ENCODE measurements around the gene ST14.
"Not testable (repeated sequence)": the region's sequence is repeated elsewhere in the genome, so short reads cannot be mapped to it uniquely, and the experiment has no call there.

DNA sequence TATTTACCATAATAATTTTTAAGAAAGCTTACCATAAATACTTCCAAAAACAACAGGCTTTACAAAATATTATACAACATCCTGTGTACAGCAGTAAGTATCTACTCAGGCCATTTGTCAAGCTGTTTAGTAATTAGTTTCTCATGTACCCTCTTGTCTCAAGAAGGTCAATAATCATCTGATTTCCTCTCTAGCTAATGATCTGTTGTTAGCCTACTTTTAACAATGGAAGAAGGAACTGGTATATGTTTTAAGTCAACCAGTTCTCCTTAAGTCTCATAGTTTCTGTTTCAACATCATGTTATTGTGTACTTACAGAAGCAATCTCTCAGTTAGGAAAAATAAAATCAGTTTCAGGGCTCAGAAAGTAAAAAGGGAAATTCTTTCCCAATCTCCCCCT is 73.9 kb downstream of the ST14 start:
- TF ChIP-seq, protein P1, sequence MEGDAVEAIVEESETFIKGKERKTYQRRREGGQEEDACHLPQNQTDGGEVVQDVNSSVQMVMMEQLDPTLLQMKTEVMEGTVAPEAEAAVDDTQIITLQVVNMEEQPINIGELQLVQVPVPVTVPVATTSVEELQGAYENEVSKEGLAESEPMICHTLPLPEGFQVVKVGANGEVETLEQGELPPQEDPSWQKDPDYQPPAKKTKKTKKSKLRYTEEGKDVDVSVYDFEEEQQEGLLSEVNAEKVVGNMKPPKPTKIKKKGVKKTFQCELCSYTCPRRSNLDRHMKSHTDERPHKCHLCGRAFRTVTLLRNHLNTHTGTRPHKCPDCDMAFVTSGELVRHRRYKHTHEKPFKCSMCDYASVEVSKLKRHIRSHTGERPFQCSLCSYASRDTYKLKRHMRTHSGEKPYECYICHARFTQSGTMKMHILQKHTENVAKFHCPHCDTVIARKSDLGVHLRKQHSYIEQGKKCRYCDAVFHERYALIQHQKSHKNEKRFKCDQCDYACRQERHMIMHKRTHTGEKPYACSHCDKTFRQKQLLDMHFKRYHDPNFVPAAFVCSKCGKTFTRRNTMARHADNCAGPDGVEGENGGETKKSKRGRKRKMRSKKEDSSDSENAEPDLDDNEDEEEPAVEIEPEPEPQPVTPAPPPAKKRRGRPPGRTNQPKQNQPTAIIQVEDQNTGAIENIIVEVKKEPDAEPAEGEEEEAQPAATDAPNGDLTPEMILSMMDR (conservative IDR thresholded peaks at IDR 0.05) = not testable (repeated sequence)
- TF ChIP-seq ZFX (IDR thresholded peaks at IDR 0.05) = not testable (repeated sequence)
